GM06990 (cell line): ENCODE results near the gene SLC16A6.

Source experiments
- DNase-seq: peaks from one replicate; pipeline ENCODE4 v3.0.0-alpha.2; 2011; ENCODE audit not compliant: insufficient read length; ENCODE audit errors: extremely low read depth
- H3K27me3 ChIP-seq: replicated peaks from 2 replicates; pipeline ENCODE4 v1.6.0; 2011; ENCODE audit warnings: low read length; ENCODE audit not compliant: control insufficient read depth, insufficient read depth
- H3K36me3 ChIP-seq: 2 replicates; pipeline ENCODE4 v1.5.1; 2011; ENCODE audit warnings: low read length; ENCODE audit not compliant: control insufficient read depth, insufficient read depth
- H3K4me3 ChIP-seq: replicated peaks from 2 replicates; pipeline ENCODE4 v1.5.1; 2011; ENCODE audit warnings: low read depth, mild to moderate bottlenecking, control low read depth, low read length
- TF ChIP-seq, protein P1 (sequence below): IDR thresholded peaks from 2 replicates; pipeline ENCODE4 v1.5.1; 2011; ENCODE audit warnings: low read length, control low read depth, mild to moderate bottlenecking, inconsistent platforms; ENCODE audit not compliant: insufficient read depth, poor library complexity, severe bottlenecking

SLC16A6 gene

DNA sequence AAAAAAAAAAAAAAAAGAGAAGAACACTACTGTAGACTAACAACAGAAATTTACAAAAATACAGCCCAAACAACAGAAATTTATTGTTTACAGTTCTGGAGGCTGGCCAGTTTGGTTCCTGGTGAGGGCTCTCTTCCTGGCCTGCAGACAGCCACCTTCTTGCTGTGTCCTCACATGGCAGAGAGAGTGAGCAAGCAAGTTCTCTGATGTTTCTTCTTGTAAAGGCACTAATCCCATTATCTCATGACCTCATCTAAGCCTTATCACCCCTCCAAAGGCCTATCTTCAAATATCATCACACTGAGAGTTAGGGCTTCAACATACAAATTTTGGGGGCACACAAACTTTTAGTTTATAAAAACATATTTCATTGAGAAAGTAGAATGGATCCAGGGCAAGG lies 7.7 kb upstream of the SLC16A6 start:
- TF ChIP-seq, protein P1, sequence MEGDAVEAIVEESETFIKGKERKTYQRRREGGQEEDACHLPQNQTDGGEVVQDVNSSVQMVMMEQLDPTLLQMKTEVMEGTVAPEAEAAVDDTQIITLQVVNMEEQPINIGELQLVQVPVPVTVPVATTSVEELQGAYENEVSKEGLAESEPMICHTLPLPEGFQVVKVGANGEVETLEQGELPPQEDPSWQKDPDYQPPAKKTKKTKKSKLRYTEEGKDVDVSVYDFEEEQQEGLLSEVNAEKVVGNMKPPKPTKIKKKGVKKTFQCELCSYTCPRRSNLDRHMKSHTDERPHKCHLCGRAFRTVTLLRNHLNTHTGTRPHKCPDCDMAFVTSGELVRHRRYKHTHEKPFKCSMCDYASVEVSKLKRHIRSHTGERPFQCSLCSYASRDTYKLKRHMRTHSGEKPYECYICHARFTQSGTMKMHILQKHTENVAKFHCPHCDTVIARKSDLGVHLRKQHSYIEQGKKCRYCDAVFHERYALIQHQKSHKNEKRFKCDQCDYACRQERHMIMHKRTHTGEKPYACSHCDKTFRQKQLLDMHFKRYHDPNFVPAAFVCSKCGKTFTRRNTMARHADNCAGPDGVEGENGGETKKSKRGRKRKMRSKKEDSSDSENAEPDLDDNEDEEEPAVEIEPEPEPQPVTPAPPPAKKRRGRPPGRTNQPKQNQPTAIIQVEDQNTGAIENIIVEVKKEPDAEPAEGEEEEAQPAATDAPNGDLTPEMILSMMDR = no peak
- Histone ChIP-seq H3K4me3 (no peak overlapping the region), H3K36me3 (no peaks in the 10 kb centered on the region), H3K27me3 (no peaks in the 10 kb centered on the region)
- no peak for DNase-seq

DNA sequence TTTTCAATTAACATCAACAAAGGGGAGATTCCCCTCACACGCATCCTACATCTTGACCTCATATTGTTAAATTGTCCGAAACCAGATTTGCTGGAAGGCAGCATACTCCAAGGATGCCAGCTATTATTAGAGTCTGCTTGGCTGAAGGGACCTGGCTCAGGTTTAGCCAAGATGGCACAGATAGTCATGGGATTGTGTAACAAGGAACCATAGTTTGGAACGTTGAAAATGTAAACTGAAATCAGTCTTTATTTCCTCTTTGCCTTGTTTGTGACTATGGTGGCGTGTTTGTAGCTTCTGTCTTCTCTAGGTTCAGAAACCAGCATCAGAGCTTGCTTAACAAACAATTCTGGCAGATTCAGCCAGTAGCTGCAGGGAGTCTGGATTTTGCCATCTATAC lies 6.3 kb upstream of the SLC16A6 start:
- TF ChIP-seq, protein P1 = no peak

DNA sequence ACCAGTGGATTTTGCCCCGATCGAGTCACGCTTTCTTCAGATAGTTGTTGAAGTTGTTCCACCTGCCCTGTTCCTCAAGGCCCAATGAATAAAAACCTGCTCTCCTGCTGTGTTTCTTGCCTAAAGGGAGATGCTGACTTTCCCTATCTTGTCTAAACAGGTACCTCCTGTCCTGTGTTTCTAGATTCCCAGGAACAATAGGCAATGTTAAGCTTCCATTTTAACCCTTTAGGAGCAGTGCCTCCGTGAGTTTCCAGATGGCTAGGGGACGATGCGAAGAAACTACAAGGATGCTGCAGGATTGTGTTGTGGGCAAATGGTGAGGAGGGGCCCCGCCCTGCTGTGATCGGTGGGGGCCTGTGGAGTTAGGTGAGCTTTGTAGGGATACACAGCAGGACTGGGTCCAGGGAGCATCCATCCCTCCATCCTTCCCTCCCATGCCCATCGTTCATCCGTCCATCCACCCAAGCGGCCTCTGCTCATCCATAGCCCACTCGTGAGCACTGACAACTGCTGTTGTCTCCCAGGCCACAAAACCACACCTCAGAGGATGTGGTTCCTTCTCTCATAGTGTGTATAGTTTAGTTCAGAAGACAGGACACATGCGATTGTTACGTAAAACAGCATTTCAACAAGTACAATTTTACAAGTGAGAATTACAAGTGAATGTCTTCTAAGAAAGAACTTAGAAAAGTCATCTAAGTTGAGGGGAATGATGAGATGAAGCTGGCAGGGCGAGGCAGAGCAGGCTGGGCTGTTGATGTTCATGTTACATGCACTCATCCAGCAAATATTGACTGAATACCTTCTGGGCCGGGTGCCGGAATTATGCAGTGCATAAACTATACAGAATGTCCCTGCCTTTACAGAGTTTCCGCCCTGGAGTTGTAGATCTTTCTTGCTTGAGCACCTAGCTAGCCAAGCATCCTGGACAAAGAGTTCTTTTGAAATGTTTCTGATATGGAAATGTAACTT lies 5.6 kb upstream of the SLC16A6 start:
- no peaks in the 10 kb centered on the region for H3K27me3 ChIP-seq
- TF ChIP-seq, protein P1 = no peak
- DNase-seq = no peak
- no peak overlapping the region for H3K4me3 ChIP-seq
- no peaks in the 10 kb centered on the region for H3K36me3 ChIP-seq

More for the DNA sequence above, 6.3 kb upstream of the SLC16A6 start:
- no peak for DNase-seq
- H3K27me3 ChIP-seq = no peaks in the 10 kb centered on the region
- no peak overlapping the region for H3K4me3 ChIP-seq
- H3K36me3 ChIP-seq = no peaks in the 10 kb centered on the region

DNA sequence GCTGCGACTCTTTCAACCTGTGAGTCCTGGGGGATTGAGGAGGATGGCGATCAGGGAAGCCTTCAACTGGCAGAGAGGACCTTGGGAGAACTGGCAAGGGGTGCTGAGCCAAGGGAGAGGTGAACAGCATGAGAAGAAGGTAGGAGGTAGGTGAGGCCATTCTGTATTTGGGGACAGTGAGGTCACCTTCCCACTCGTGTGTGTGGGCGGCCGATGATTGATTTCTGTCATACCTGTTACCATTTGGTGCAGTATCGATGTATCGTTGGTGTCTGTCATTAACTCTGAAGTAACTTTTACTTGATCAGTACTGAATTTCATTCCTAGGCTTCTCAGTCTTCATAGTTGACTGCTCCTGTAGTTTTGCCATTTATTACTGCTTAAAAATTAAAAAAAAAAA lies 4.2 kb upstream of the SLC16A6 start:
- TF ChIP-seq, protein P1 = no peak
- Histone ChIP-seq H3K36me3 (no peaks in the 10 kb centered on the region), H3K4me3 (no peak overlapping the region), H3K27me3 (no peaks in the 10 kb centered on the region)
- no peak for DNase-seq

DNA sequence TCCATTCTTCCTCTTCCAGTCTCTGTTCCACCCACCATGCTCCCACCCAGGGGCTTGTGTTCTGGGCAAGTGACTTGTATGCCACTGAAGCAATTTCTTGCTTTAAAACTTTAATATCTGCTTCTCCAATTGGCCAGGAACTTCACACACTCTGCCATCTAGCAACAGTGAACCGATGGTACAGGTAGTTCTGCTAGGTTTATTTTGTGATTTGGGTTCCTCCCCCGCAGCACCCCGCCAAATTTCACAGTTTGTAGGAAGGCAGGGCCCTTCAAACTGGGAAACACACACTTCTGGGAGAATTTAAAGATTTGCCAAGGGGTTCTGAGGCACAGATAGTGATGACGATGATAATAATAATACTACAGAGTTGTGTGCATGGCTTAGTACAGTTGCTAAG lies 3.7 kb upstream of the SLC16A6 start:
- Histone ChIP-seq H3K36me3 (no peaks in the 10 kb centered on the region), H3K4me3 (no peak overlapping the region), H3K27me3 (no peaks in the 10 kb centered on the region)
- TF ChIP-seq, protein P1 = no peak
- DNase-seq = no peak
